ENCODE results near the gene PCMT1.

DNA sequence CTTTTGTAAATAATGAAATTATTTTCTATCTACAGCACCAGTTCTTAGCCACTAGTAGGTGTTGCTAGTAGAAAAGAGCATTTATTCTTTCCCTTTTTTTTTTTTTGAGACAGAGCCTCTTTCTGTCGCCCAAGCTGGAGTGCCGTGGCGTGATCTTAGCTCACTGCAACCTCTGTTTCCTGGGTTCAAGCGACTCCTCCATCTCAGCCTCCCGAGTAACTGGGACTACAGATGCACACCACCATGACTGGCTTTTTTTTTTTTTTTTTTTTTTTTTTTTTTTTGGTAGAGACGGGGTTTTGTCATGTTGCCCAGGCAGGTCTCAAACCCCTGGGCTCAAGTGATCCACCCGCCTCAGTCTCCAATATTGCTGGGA lies 6.7 kb downstream of the PCMT1 start:
- TF ChIP-seq, protein P1, sequence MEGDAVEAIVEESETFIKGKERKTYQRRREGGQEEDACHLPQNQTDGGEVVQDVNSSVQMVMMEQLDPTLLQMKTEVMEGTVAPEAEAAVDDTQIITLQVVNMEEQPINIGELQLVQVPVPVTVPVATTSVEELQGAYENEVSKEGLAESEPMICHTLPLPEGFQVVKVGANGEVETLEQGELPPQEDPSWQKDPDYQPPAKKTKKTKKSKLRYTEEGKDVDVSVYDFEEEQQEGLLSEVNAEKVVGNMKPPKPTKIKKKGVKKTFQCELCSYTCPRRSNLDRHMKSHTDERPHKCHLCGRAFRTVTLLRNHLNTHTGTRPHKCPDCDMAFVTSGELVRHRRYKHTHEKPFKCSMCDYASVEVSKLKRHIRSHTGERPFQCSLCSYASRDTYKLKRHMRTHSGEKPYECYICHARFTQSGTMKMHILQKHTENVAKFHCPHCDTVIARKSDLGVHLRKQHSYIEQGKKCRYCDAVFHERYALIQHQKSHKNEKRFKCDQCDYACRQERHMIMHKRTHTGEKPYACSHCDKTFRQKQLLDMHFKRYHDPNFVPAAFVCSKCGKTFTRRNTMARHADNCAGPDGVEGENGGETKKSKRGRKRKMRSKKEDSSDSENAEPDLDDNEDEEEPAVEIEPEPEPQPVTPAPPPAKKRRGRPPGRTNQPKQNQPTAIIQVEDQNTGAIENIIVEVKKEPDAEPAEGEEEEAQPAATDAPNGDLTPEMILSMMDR (conservative IDR thresholded peaks at IDR 0.05; ENCODE audit: low read depth, low read length): no peak
- TF ChIP-seq EZH2 (IDR thresholded peaks at IDR 0.05; ENCODE audit: borderline replicate concordance, low read depth, low read length, poor library complexity, severe bottlenecking): no peak

Data from A673 (cell line).